Measurements from ENCODE around the gene IL2RA. TPM values are rescaled to one million over a fixed set of nuclear protein-coding genes. Genes with fewer than 3 reads are reported as not detected.
A peak's percentile ranks its signal among the peaks of the same experiment; 100 is the strongest.

IL2RA gene
- total and polyA plus RNA-seq, 2 experiments from 2014 or later: not detected

DNA sequence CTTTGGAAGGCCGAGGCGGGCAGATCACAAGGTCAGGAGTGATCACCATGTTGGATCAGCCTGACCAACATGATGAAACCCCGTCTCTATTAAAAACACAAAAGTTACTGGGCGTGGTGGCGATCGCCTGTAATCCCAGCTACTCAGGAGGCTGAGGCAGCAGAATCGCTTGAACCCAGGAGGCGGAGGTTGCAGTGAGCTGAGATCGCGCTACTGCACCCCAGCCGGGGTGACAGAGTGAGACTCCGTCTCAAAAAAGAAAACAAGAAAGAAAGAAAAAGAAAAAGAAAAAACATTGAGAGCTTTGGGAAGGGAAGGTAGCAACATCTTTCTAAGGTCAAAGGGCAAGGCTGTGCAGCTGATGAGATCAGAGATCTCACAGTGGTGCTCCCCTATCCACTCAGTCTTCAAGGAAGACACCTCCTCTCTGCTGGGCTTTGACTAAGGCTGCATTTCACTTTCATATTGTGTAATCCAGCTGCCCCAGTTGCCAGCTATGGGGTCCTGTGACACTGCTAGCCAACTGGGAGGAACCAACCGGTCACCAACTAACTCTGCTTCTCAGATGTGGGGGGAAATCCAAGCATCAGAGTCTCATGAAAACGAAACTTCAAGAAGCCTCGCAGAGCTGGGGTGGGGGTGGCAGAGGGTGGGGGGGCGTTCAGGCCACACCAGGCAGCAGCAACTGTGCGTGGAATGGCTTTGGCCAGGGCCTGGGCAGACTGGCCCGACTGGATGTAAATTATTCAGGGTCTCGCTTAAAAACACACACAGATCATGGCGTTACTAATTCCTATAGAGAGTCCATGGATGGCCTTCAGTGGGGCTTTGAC is 86.3 kb downstream of the IL2RA start:
- no peak for ATAC-seq
- peak overlapping the region; percentile 83 for H3K4me3 ChIP-seq

More for the DNA sequence above, 86.3 kb downstream of the IL2RA start:
- peaks cover 9% of the 10 kb centered on the region for H3K4me1 Mint-ChIP-seq
- Histone ChIP-seq H3K9me2 (ENCODE audit: insufficient read depth) (no peaks in the 10 kb centered on the region), H3K27ac (ENCODE audit: low read depth) (no peak overlapping the region), H3K36me3 (ENCODE audit: insufficient read depth) (no peaks in the 10 kb centered on the region), H3F3A (replicated peaks; ENCODE audit: low read depth) (0 out of 2 replicates have a peak, but pooled peaks cover 6% of the 10 kb centered on the region), H3K4me1 (ENCODE audit: insufficient read depth) (peaks cover 15% of the 10 kb centered on the region), H4K20me1 (replicated peaks; ENCODE audit: insufficient read depth) (no peaks in the 10 kb centered on the region), H3K79me2 (replicated peaks; ENCODE audit: insufficient read depth) (no peaks in the 10 kb centered on the region), H3K27me3 (ENCODE audit: insufficient read depth) (peaks cover 55% of the 10 kb centered on the region), H2AFZ (peak overlapping the region; percentile 98), H3K4me2 (peak overlapping the region; percentile 91)
- H3K27me3 Mint-ChIP-seq (ENCODE audit: insufficient read depth, low read depth, poor library complexity): peaks cover 42% of the 10 kb centered on the region
- DNase-seq (ENCODE audit: low spot score): no peak
- H3K9me3 Mint-ChIP-seq: no peaks in the 10 kb centered on the region; the same call in 2 of the 3 replicates
- H3K4me3 Mint-ChIP-seq: peak overlapping the region; percentile 85
- TF ChIP-seq ZNF462 (CRISPR knock-in tag; IDR thresholded peaks at IDR 0.05) (no peak), CREB1 (CRISPR knock-in tag; IDR thresholded peaks at IDR 0.05; ENCODE audit: low read depth) (no peak), POLR2AphosphoS5 (IDR thresholded peaks at IDR 0.05; ENCODE audit: low read depth) (no peak), CTCF (conservative IDR thresholded peaks at IDR 0.05; ENCODE audit: low read depth in 2 of 2) (no peak), STAT1 (IDR thresholded peaks at IDR 0.05; ENCODE audit: unreplicated experiment) (no peak), ZNF331 (CRISPR knock-in tag; IDR thresholded peaks at IDR 0.05; ENCODE audit: low read depth) (no peak), ETS1 (IDR thresholded peaks at IDR 0.05) (no peak), ZNF114 (CRISPR knock-in tag; IDR thresholded peaks at IDR 0.05) (no peak), EZH2phosphoT487 (IDR thresholded peaks at IDR 0.05; ENCODE audit: unreplicated experiment) (no peak), EZH2 (IDR thresholded peaks at IDR 0.05; ENCODE audit: low read depth, unreplicated experiment) (no peak), JUNB (IDR thresholded peaks at IDR 0.05; ENCODE audit: unreplicated experiment) (no peak), NANOG (IDR thresholded peaks at IDR 0.05; ENCODE audit: borderline replicate concordance) (no peak)
- TF ChIP-seq, protein P1, sequence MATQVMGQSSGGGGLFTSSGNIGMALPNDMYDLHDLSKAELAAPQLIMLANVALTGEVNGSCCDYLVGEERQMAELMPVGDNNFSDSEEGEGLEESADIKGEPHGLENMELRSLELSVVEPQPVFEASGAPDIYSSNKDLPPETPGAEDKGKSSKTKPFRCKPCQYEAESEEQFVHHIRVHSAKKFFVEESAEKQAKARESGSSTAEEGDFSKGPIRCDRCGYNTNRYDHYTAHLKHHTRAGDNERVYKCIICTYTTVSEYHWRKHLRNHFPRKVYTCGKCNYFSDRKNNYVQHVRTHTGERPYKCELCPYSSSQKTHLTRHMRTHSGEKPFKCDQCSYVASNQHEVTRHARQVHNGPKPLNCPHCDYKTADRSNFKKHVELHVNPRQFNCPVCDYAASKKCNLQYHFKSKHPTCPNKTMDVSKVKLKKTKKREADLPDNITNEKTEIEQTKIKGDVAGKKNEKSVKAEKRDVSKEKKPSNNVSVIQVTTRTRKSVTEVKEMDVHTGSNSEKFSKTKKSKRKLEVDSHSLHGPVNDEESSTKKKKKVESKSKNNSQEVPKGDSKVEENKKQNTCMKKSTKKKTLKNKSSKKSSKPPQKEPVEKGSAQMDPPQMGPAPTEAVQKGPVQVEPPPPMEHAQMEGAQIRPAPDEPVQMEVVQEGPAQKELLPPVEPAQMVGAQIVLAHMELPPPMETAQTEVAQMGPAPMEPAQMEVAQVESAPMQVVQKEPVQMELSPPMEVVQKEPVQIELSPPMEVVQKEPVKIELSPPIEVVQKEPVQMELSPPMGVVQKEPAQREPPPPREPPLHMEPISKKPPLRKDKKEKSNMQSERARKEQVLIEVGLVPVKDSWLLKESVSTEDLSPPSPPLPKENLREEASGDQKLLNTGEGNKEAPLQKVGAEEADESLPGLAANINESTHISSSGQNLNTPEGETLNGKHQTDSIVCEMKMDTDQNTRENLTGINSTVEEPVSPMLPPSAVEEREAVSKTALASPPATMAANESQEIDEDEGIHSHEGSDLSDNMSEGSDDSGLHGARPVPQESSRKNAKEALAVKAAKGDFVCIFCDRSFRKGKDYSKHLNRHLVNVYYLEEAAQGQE (IDR thresholded peaks at IDR 0.05; ENCODE audit: unreplicated experiment): no peak
- no peak overlapping the region for H3K27ac Mint-ChIP-seq
- peaks cover 2% of the 10 kb centered on the region; the same call in 1 of the 3 replicates for H3K36me3 Mint-ChIP-seq (ENCODE audit: low read depth)

All from GM23338 (cell line).